Sigmoid colon (tissue), 7 donors: Measurements from ENCODE around the gene IL19. TPM values are rescaled to one million over a fixed set of nuclear protein-coding genes. Genes with fewer than 3 reads are reported as not detected.

ENCODE experiments used
- DNase-seq: peaks from one replicate; pipeline ENCODE4 v3.0.0-alpha.2; 2019
- H3K27ac ChIP-seq, 4 donors: fragments of 200-600 bp; sonication (generic); one replicate each; pipeline ENCODE4 v1.5.1; 2016 to 2019; ENCODE audit warnings: mild to moderate bottlenecking in 1 of 4
- H3K27me3 ChIP-seq, 3 donors: fragments of 200-600 bp; sonication (generic); one replicate each; pipeline ENCODE4 v1.5.1; 2019; ENCODE audit warnings: mild to moderate bottlenecking in 1 of 3
- H3K36me3 ChIP-seq, 4 donors: fragments of 200-600 bp; sonication (generic); one replicate each; pipeline ENCODE4 v1.5.1; 2016 to 2019
- H3K4me1 ChIP-seq, 4 donors: fragments of 200-600 bp; sonication (generic); one replicate each; pipeline ENCODE4 v1.5.1; 2017 to 2019
- H3K4me3 ChIP-seq, 4 donors: fragments of 200-600 bp; sonication (generic); one replicate each; pipeline ENCODE4 v1.5.1; 2017 to 2019; ENCODE audit warnings: mild to moderate bottlenecking in 2 of 4, moderate library complexity in 1 of 4
- H3K9me3 ChIP-seq, 4 donors: fragments of 200-600 bp in 3 of 4; sonication (generic) in 3 of 4; one replicate each; pipeline versions ENCODE4 v1.5.1 to v1.6.1; 2013 to 2019
- CTCF ChIP-seq, 4 experiments: fragments of 450-650 bp in 3 of 4; fragments of 200-600 bp in 1 of 4; IDR thresholded peaks; one replicate each; pipeline ENCODE4 v1.5.1; 2016 to 2019; ENCODE audit warnings: antibody characterized with exemption in 4 of 4, mild to moderate bottlenecking in 3 of 4, moderate library complexity in 2 of 4
- EP300 ChIP-seq, 4 donors: sonication (generic); formaldehyde crosslinking; IDR thresholded peaks; one replicate each; pipeline ENCODE4 v1.6.1; 2017; ENCODE audit warnings: antibody characterized with exemption in 4 of 4
- POLR2A ChIP-seq, 2 donors: fragments of 450-650 bp; IDR thresholded peaks; one replicate each; pipeline ENCODE4 v1.6.1; 2016; ENCODE audit warnings: antibody characterized with exemption in 2 of 2, mild to moderate bottlenecking in 2 of 2, moderate library complexity in 2 of 2
- POLR2AphosphoS5 ChIP-seq, 4 donors: sonication (generic); formaldehyde crosslinking; IDR thresholded peaks; one replicate each; pipeline ENCODE4 v1.6.1; 2017; ENCODE audit warnings: antibody characterized with exemption in 4 of 4
- WGBS, 2 donors: extraction: QIAGEN DNeasy Blood & Tissue Kit; methylation state at CpG; one replicate each; pipeline ENCODE4 v1.1.7; 2013; 5-methylcytosine and 5-hydroxymethylcytosine counted together
- intact Hi-C: fragments of 100-400 bp; cut with DNase I; formaldehyde crosslinking; loops from one replicate; pipeline ENCODE4 v1.15.1; 2023
- polyA plus RNA-seq, 3 donors: library from polyadenylated mRNA; stranded (reverse); fragments of 200-250 nt; gene quantifications; one replicate each; pipeline ENCODE4 v1.2.3, GENCODE V29; 2013
- total RNA-seq, 4 donors: library from RNA; depleted of rRNA; stranded (reverse); fragments of >200 nt; gene quantifications; one replicate each; pipeline ENCODE4 v1.1.0, GENCODE V29; 2016
- donor health status: healthy with polysubstance abuse.
- donor health status: Bipolar disorder and iron deficiency.
- donor health status: healthy.

The IL19 gene
- total and polyA plus RNA-seq, 7 donors: 0.10 TPM; not detected in 6

GRCh38 chr1:206787891-206788290 is 17.3 kb downstream of the IL19 start:
- Histone ChIP-seq H3K27ac (no peak overlapping the region), H3K4me3 (no peak overlapping the region), H3K9me3 (no peaks in the 10 kb centered on the region), H3K27me3 (no peaks in the 10 kb centered on the region), H3K36me3 (no peaks in the 10 kb centered on the region), H3K4me1 (no peaks in the 10 kb centered on the region)
- 88 to 91% methylated on average over 5 of the region's 5 CpGs for WGBS, 2 donors
- intact Hi-C loops: no loop called here
- DNase-seq: no peak
- no peak for TF ChIP-seq EP300 (IDR thresholded peaks at IDR 0.05)
- TF ChIP-seq POLR2A (IDR thresholded peaks at IDR 0.05): no peak
- TF ChIP-seq CTCF (IDR thresholded peaks at IDR 0.05): no peak
- no peak for TF ChIP-seq POLR2AphosphoS5 (IDR thresholded peaks at IDR 0.05)

- Histone ChIP-seq H3K4me1 (no peaks in the 10 kb centered on the region), H3K4me3 (no peak overlapping the region), H3K36me3 (no peaks in the 10 kb centered on the region), H3K27me3 (no peaks in the 10 kb centered on the region), H3K9me3 (no peaks in the 10 kb centered on the region), H3K27ac (no peak overlapping the region)
- intact Hi-C loops: no loop called here
- no peak for DNase-seq
- no peak for TF ChIP-seq POLR2AphosphoS5 (IDR thresholded peaks at IDR 0.05)
- TF ChIP-seq POLR2A (IDR thresholded peaks at IDR 0.05): no peak
- TF ChIP-seq CTCF (IDR thresholded peaks at IDR 0.05): no peak
- TF ChIP-seq EP300 (IDR thresholded peaks at IDR 0.05): no peak
- 93% methylated on average over 3 of the region's 3 CpGs for WGBS, 2 donors
Measured at GRCh38 chr1:206788487-206789050, 18.0 kb downstream of the IL19 start.

- intact Hi-C loops: no loop called here
- Histone ChIP-seq H3K36me3 (no peaks in the 10 kb centered on the region), H3K4me3 (no peak overlapping the region), H3K9me3 (no peaks in the 10 kb centered on the region), H3K27me3 (no peaks in the 10 kb centered on the region), H3K27ac (no peak overlapping the region), H3K4me1 (no peaks in the 10 kb centered on the region)
- TF ChIP-seq POLR2AphosphoS5 (IDR thresholded peaks at IDR 0.05) (no peak), EP300 (IDR thresholded peaks at IDR 0.05) (no peak), CTCF (IDR thresholded peaks at IDR 0.05) (no peak), POLR2A (IDR thresholded peaks at IDR 0.05) (no peak)
- WGBS, 2 donors: 70 to 85% methylated on average over 11 of the region's 11 CpGs
- DNase-seq: no peak
Measured at GRCh38 chr1:206790502-206791250, 20.1 kb downstream of the IL19 start.

GRCh38 chr1:206792939-206793607 is 22.5 kb downstream of the IL19 start:
- intact Hi-C loops: no loop called here
- WGBS, 2 donors: 81 to 90% methylated on average over 16 of the region's 16 CpGs
- no peak overlapping the region for H3K27ac ChIP-seq
- no peaks in the 10 kb centered on the region for H3K9me3 ChIP-seq
- TF ChIP-seq EP300 (IDR thresholded peaks at IDR 0.05) (no peak), CTCF (IDR thresholded peaks at IDR 0.05) (no peak), POLR2A (IDR thresholded peaks at IDR 0.05) (no peak), POLR2AphosphoS5 (IDR thresholded peaks at IDR 0.05) (no peak)
- no peaks in the 10 kb centered on the region for H3K36me3 ChIP-seq
- H3K4me1 ChIP-seq: no peaks in the 10 kb centered on the region
- no peaks in the 10 kb centered on the region for H3K27me3 ChIP-seq
- H3K4me3 ChIP-seq: no peak overlapping the region
- no peak for DNase-seq
